ENCODE data around the gene SH3RF3. TPM values are rescaled to one million over a fixed set of nuclear protein-coding genes. Genes with fewer than 3 reads are reported as not detected.

SH3RF3 gene
- polyA plus RNA-seq, 2 donors: 1.1 to 1.3 TPM

GRCh38 chr2:109141727-109142283 lies 12.8 kb downstream of the SH3RF3 start:
- Histone ChIP-seq H3K4me3 (ENCODE audit: low read depth in 1 of 2, low read length in 2 of 2) (no peak overlapping the region), H3K4me1 (ENCODE audit: control insufficient read depth in 2 of 2, insufficient read depth in 2 of 2, low read length in 1 of 2) (no peaks in the 10 kb centered on the region), H3K9me3 (ENCODE audit: control insufficient read depth in 2 of 2, insufficient read depth in 1 of 2, low read depth in 1 of 2, low read length in 1 of 2) (peaks cover 0 to 2% of the 10 kb centered on the region in 2 donors), H3K27ac (ENCODE audit: low read depth in 2 of 2, low read length in 1 of 2) (no peak overlapping the region), H3K36me3 (ENCODE audit: control insufficient read depth in 2 of 2, insufficient read depth in 2 of 2, low read length in 1 of 2) (no peaks in the 10 kb centered on the region), H3K27me3 (ENCODE audit: control insufficient read depth in 1 of 2, insufficient read depth in 2 of 2, low read length in 2 of 2) (no peaks in the 10 kb centered on the region)
- 88% methylated on average over 8 of the region's 8 CpGs for WGBS, 2 donors

DNA sequence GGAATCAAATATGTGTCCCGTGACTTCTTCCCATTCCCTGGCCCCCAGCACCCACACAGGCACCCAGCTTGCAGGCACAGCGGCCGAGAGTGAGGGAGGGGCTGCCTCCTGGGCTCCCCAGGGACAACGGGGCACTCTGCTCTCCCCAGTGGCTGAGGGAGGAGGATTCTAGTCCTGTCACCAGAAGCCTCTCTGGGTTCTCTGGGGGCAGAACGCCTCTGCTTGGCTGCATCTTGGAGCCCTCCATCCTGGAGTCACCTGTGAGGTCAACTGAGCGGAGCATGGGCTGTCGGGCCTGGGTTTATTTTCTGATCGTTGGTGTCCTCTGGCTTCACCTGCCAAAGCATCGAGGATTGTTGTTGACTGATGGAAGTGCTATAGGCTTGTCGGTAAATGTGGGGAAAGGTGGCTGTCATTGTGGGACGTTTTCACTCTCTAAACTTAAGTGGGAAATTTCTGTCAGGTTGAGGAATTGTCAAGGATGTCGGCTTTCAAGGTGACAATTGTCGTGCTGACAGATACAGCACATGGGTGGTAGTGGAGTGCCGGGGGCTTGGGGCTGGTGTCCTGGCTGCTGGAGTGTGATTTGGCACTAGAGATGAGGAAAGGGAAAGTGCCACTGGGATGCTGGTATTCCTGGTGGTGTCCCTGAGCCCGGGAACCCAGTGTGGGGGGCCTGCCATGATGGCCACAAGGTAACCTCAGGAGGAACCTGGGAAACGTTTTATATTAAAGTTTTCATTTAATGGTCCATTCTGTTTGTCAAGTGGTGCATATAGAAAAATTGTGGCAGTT lies 13.6 kb downstream of the SH3RF3 start:
- Histone ChIP-seq H3K9me3 (ENCODE audit: control insufficient read depth in 2 of 2, insufficient read depth in 1 of 2, low read depth in 1 of 2, low read length in 1 of 2) (peaks cover 0 to 2% of the 10 kb centered on the region in 2 donors), H3K36me3 (ENCODE audit: control insufficient read depth in 2 of 2, insufficient read depth in 2 of 2, low read length in 1 of 2) (no peaks in the 10 kb centered on the region), H3K27me3 (ENCODE audit: control insufficient read depth in 1 of 2, insufficient read depth in 2 of 2, low read length in 2 of 2) (no peaks in the 10 kb centered on the region), H3K4me3 (ENCODE audit: low read depth in 1 of 2, low read length in 2 of 2) (no peak overlapping the region), H3K27ac (ENCODE audit: low read depth in 2 of 2, low read length in 1 of 2) (no peak overlapping the region), H3K4me1 (ENCODE audit: control insufficient read depth in 2 of 2, insufficient read depth in 2 of 2, low read length in 1 of 2) (no peaks in the 10 kb centered on the region)
- WGBS, 2 donors: 88 to 90% methylated on average over 16 of the region's 16 CpGs

GRCh38 chr2:109143214-109144187 lies 14.5 kb downstream of the SH3RF3 start:
- Histone ChIP-seq H3K9me3 (ENCODE audit: control insufficient read depth in 2 of 2, insufficient read depth in 1 of 2, low read depth in 1 of 2, low read length in 1 of 2) (peaks cover 0 to 2% of the 10 kb centered on the region in 2 donors), H3K4me1 (ENCODE audit: control insufficient read depth in 2 of 2, insufficient read depth in 2 of 2, low read length in 1 of 2) (no peaks in the 10 kb centered on the region), H3K36me3 (ENCODE audit: control insufficient read depth in 2 of 2, insufficient read depth in 2 of 2, low read length in 1 of 2) (no peaks in the 10 kb centered on the region), H3K27ac (ENCODE audit: low read depth in 2 of 2, low read length in 1 of 2) (no peak overlapping the region), H3K4me3 (ENCODE audit: low read depth in 1 of 2, low read length in 2 of 2) (no peak overlapping the region), H3K27me3 (ENCODE audit: control insufficient read depth in 1 of 2, insufficient read depth in 2 of 2, low read length in 2 of 2) (no peaks in the 10 kb centered on the region)
- WGBS, 2 donors: 78 to 83% methylated on average over 13 of the region's 13 CpGs

DNA sequence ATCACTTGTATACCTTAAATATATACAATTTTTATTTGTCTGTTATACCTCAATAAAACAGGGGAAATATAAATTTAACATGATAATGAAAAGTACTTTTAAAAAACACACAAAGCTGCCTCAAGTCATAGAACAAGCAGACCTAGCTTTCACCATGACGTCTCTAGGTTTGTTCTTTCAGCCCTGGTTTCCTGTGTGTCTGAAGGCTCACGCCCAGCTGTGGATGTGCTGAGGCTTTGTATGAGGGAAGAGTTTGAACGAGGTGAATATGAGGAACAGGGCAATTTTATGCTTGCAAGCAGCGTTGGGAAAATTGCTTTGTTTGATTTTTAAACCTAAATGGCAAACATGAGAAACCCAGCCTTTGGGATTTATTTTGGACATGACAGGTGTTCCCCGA lies 15.3 kb downstream of the SH3RF3 start:
- Histone ChIP-seq H3K9me3 (ENCODE audit: control insufficient read depth in 2 of 2, insufficient read depth in 1 of 2, low read depth in 1 of 2, low read length in 1 of 2) (peaks cover 0 to 2% of the 10 kb centered on the region in 2 donors), H3K27me3 (ENCODE audit: control insufficient read depth in 1 of 2, insufficient read depth in 2 of 2, low read length in 2 of 2) (no peaks in the 10 kb centered on the region), H3K27ac (ENCODE audit: low read depth in 2 of 2, low read length in 1 of 2) (no peak overlapping the region), H3K4me3 (ENCODE audit: low read depth in 1 of 2, low read length in 2 of 2) (no peak overlapping the region), H3K4me1 (ENCODE audit: control insufficient read depth in 2 of 2, insufficient read depth in 2 of 2, low read length in 1 of 2) (no peaks in the 10 kb centered on the region), H3K36me3 (ENCODE audit: control insufficient read depth in 2 of 2, insufficient read depth in 2 of 2, low read length in 1 of 2) (no peaks in the 10 kb centered on the region)
- 67 to 79% methylated on average over 5 of the region's 5 CpGs for WGBS, 2 donors

DNA sequence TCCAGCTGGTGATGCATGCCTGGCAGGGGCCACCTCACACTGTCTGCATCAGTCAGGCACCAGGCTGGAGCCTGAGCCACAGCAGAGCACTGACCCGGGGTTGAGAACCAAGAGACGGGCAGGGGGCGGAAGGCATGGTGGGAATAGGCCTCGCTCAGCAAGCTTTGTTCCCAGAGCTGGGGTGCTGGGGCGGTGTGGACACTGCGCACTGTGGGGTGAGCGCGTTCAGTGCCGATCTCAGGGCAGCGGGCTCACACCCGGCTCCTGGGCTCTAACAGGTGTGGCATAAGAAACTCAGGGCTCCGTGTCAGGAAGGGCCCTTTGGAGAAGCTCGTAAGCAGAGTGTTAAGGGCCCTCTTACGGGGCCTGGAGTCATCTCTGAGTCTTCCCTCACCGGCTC lies 15.7 kb downstream of the SH3RF3 start:
- Histone ChIP-seq H3K9me3 (ENCODE audit: control insufficient read depth in 2 of 2, insufficient read depth in 1 of 2, low read depth in 1 of 2, low read length in 1 of 2) (peaks cover 0 to 2% of the 10 kb centered on the region in 2 donors), H3K27me3 (ENCODE audit: control insufficient read depth in 1 of 2, insufficient read depth in 2 of 2, low read length in 2 of 2) (no peaks in the 10 kb centered on the region), H3K4me1 (ENCODE audit: control insufficient read depth in 2 of 2, insufficient read depth in 2 of 2, low read length in 1 of 2) (no peaks in the 10 kb centered on the region), H3K36me3 (ENCODE audit: control insufficient read depth in 2 of 2, insufficient read depth in 2 of 2, low read length in 1 of 2) (no peaks in the 10 kb centered on the region), H3K4me3 (ENCODE audit: low read depth in 1 of 2, low read length in 2 of 2) (no peak overlapping the region), H3K27ac (ENCODE audit: low read depth in 2 of 2, low read length in 1 of 2) (no peak overlapping the region)
- WGBS, 2 donors: 95 to 96% methylated on average over 15 of the region's 15 CpGs

- peaks cover 0 to 2% of the 10 kb centered on the region in 2 donors for H3K9me3 ChIP-seq (ENCODE audit: control insufficient read depth in 2 of 2, insufficient read depth in 1 of 2, low read depth in 1 of 2, low read length in 1 of 2)
- WGBS, 2 donors: 91 to 97% methylated on average over 12 of the region's 12 CpGs
- no peak overlapping the region for H3K27ac ChIP-seq (ENCODE audit: low read depth in 2 of 2, low read length in 1 of 2)
- H3K4me1 ChIP-seq (ENCODE audit: control insufficient read depth in 2 of 2, insufficient read depth in 2 of 2, low read length in 1 of 2): no peaks in the 10 kb centered on the region
- H3K27me3 ChIP-seq (ENCODE audit: control insufficient read depth in 1 of 2, insufficient read depth in 2 of 2, low read length in 2 of 2): no peaks in the 10 kb centered on the region
- H3K36me3 ChIP-seq (ENCODE audit: control insufficient read depth in 2 of 2, insufficient read depth in 2 of 2, low read length in 1 of 2): no peaks in the 10 kb centered on the region
- H3K4me3 ChIP-seq (ENCODE audit: low read depth in 1 of 2, low read length in 2 of 2): no peak overlapping the region
Observed at GRCh38 chr2:109145286-109145685, 16.3 kb downstream of the SH3RF3 start.

DNA sequence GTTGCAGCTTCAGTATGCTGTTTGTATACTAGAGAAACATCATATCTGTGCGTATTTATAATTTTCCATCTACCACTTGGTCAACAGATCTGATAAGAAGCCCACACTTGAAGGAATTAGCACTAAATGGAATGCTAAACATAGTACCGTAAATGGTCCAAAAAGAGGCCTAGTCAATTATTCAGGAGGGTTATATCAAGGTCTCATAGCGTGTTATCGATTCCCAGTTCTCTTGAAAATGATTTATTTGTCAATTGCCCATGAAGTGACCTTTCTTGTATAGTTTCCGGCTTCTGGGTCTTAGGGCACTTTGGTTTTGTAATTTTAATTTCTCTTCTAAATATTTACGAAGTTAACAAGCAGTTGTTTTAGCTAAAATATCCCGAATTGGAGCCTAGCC lies 18.4 kb downstream of the SH3RF3 start:
- Histone ChIP-seq H3K27me3 (ENCODE audit: control insufficient read depth in 1 of 2, insufficient read depth in 2 of 2, low read length in 2 of 2) (no peaks in the 10 kb centered on the region), H3K36me3 (ENCODE audit: control insufficient read depth in 2 of 2, insufficient read depth in 2 of 2, low read length in 1 of 2) (no peaks in the 10 kb centered on the region), H3K4me3 (ENCODE audit: low read depth in 1 of 2, low read length in 2 of 2) (no peak overlapping the region), H3K27ac (ENCODE audit: low read depth in 2 of 2, low read length in 1 of 2) (no peak overlapping the region), H3K9me3 (ENCODE audit: control insufficient read depth in 2 of 2, insufficient read depth in 1 of 2, low read depth in 1 of 2, low read length in 1 of 2) (peaks cover 0 to under 1% of the 10 kb centered on the region in 2 donors), H3K4me1 (ENCODE audit: control insufficient read depth in 2 of 2, insufficient read depth in 2 of 2, low read length in 1 of 2) (no peaks in the 10 kb centered on the region)
- 85 to 94% methylated on average over 7 of the region's 7 CpGs for WGBS, 2 donors

DNA sequence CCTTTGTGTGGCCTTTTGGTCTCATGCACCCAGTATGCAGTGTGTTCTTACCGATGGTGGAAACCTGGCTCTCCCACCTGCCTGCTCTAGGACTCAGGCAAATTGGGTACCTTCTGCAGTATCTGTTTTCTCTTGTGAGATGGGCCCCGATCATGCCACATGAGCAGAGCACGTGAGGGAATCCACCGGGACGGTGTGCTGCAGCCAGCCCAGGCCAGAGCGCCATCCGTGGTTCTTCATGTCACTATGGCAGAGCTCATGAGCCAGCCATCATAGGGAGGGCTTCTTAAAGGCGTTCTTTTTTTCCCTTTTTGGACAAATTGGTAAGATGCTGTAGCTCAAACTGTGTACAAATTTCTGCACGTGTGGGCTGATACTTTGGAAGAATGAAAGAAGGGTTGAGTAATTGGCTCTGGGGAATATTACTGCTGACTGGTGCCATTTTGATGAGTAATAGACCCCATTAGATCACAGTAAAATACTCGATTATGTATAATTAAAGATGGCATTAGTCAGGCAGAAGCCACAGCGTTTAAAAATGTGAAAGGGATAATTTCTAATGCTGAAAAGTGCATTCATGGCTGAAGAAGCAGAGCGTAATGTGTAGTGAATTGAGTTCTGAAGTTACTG lies 19.2 kb downstream of the SH3RF3 start:
- Histone ChIP-seq H3K36me3 (ENCODE audit: control insufficient read depth in 2 of 2, insufficient read depth in 2 of 2, low read length in 1 of 2) (no peaks in the 10 kb centered on the region), H3K27ac (ENCODE audit: low read depth in 2 of 2, low read length in 1 of 2) (no peak overlapping the region), H3K9me3 (ENCODE audit: control insufficient read depth in 2 of 2, insufficient read depth in 1 of 2, low read depth in 1 of 2, low read length in 1 of 2) (no peaks in the 10 kb centered on the region), H3K4me1 (ENCODE audit: control insufficient read depth in 2 of 2, insufficient read depth in 2 of 2, low read length in 1 of 2) (no peaks in the 10 kb centered on the region), H3K27me3 (ENCODE audit: control insufficient read depth in 1 of 2, insufficient read depth in 2 of 2, low read length in 2 of 2) (no peaks in the 10 kb centered on the region), H3K4me3 (ENCODE audit: low read depth in 1 of 2, low read length in 2 of 2) (no peak overlapping the region)
- WGBS, 2 donors: 76 to 81% methylated on average over 12 of the region's 12 CpGs

- Histone ChIP-seq H3K4me1 (ENCODE audit: control insufficient read depth in 2 of 2, insufficient read depth in 2 of 2, low read length in 1 of 2) (no peaks in the 10 kb centered on the region), H3K9me3 (ENCODE audit: control insufficient read depth in 2 of 2, insufficient read depth in 1 of 2, low read depth in 1 of 2, low read length in 1 of 2) (no peaks in the 10 kb centered on the region), H3K27ac (ENCODE audit: low read depth in 2 of 2, low read length in 1 of 2) (no peak overlapping the region), H3K27me3 (ENCODE audit: control insufficient read depth in 1 of 2, insufficient read depth in 2 of 2, low read length in 2 of 2) (no peaks in the 10 kb centered on the region), H3K36me3 (ENCODE audit: control insufficient read depth in 2 of 2, insufficient read depth in 2 of 2, low read length in 1 of 2) (no peaks in the 10 kb centered on the region), H3K4me3 (ENCODE audit: low read depth in 1 of 2, low read length in 2 of 2) (no peak overlapping the region)
- 80% methylated on average over 8 of the region's 8 CpGs for WGBS, 2 donors
Observed at GRCh38 chr2:109148991-109149645, 20.1 kb downstream of the SH3RF3 start.
